ENCODE data around the gene ZNF71. TPM values are rescaled to one million over a fixed set of nuclear protein-coding genes. Genes with fewer than 3 reads are reported as not detected.

Gene ZNF71
- total RNA-seq, 1 donor = 7.2 TPM

Other genes starting within 250 kb of the ZNF71 start
- gene ZNF582, start 201.8 kb upstream of the ZNF71 start, total RNA-seq = 2.2 and 3.2 TPM in 2 replicates
- 7.6 and 10.3 TPM in 2 replicates for gene ZNF583, start 191.0 kb upstream of the ZNF71 start, total RNA-seq
- 5.8 and 7.7 TPM in 2 replicates for gene ZNF667, start 118.0 kb upstream of the ZNF71 start, total RNA-seq
- gene ZNF471, start 87.4 kb upstream of the ZNF71 start, total RNA-seq = 4.7 and 5.1 TPM in 2 replicates
- 7.6 and 7.7 TPM in 2 replicates for gene ZFP28, start 56.4 kb upstream of the ZNF71 start, total RNA-seq
- 4.7 TPM in 2 replicates for gene ZNF470, start 27.8 kb upstream of the ZNF71 start, total RNA-seq
- gene SMIM17, start 47.9 kb downstream of the ZNF71 start, total RNA-seq = under 0.01 TPM in 1 of 2 replicates, not detected in the other
- 0.29 and 0.72 TPM in 2 replicates for gene ZNF835, start 76.5 kb downstream of the ZNF71 start, total RNA-seq
- 1.2 and 1.8 TPM in 2 replicates for gene PEG3, start 245.4 kb downstream of the ZNF71 start, total RNA-seq
- not detected in 2 replicates for gene ZIM2, start 245.4 kb downstream of the ZNF71 start, total RNA-seq

All from osteoblast (primary cell).